HG03159 (cell line): ENCODE results near the gene APOL5.

Experiments used
- ATAC-seq: cut with Tn5 transposase; IDR thresholded peaks from one replicate; pipeline ENCODE4 v1.9.1; 2021; ENCODE audit warnings: mild to moderate bottlenecking, moderate library complexity; ENCODE audit not compliant: unreplicated experiment

APOL5 gene

GRCh38 chr22:35740616-35741015, 22.9 kb downstream of the APOL5 start:
- ATAC-seq = no peak

- ATAC-seq = no peak
Measured at GRCh38 chr22:35742342-35743100, 24.8 kb downstream of the APOL5 start.

GRCh38 chr22:35743326-35743860, 25.7 kb downstream of the APOL5 start:
- no peak for ATAC-seq

GRCh38 chr22:35746248-35746647, 28.6 kb downstream of the APOL5 start:
- ATAC-seq = no peak

- ATAC-seq = no peak
Measured at GRCh38 chr22:35746946-35747703, 29.5 kb downstream of the APOL5 start.

- no peak for ATAC-seq
Measured at GRCh38 chr22:35749808-35750207, 32.1 kb downstream of the APOL5 start.

GRCh38 chr22:35752006-35752862, 34.6 kb downstream of the APOL5 start:
- ATAC-seq = no peak

- ATAC-seq = no peak
Measured at GRCh38 chr22:35752863-35753189, 35.2 kb downstream of the APOL5 start.

GRCh38 chr22:35754761-35755160, 37.1 kb downstream of the APOL5 start:
- no peak for ATAC-seq

GRCh38 chr22:35756722-35757121, 39.0 kb downstream of the APOL5 start:
- no peak for ATAC-seq

GRCh38 chr22:35758394-35758793, 40.7 kb downstream of the APOL5 start:
- no peak for ATAC-seq

GRCh38 chr22:35761037-35761436, 43.4 kb downstream of the APOL5 start:
- ATAC-seq = no peak

GRCh38 chr22:35766654-35767580, 49.2 kb downstream of the APOL5 start:
- ATAC-seq = no peak

GRCh38 chr22:35769974-35770373, 52.3 kb downstream of the APOL5 start:
- ATAC-seq = no peak

GRCh38 chr22:35775339-35775738, 57.7 kb downstream of the APOL5 start:
- ATAC-seq = no peak

GRCh38 chr22:35777335-35777975, 59.8 kb downstream of the APOL5 start:
- no peak for ATAC-seq
